WTC11 (cell line): ENCODE data around the gene MRO. TPM values are rescaled to one million over a fixed set of nuclear protein-coding genes. Genes with fewer than 3 reads are reported as not detected.
"Not testable (repeated sequence)": the region's sequence is repeated elsewhere in the genome, so short reads cannot be mapped to it uniquely, and the experiment has no call there.

Source experiments
- ATAC-seq: fragments of 200-7000 bp; cut with Tn5 transposase; 2 replicates; pipeline ENCODE4 v1.10.0; 2021; ENCODE audit warnings: mild to moderate bottlenecking, moderate library complexity
- CTCF ChIA-PET: fragments of 300-600 bp; sonication (Branson Sonifier 250); formaldehyde crosslinking; loops from one replicate; lab custom pipeline; 2021; ENCODE audit warnings: antibody characterized with exemption; lab: Charles Lee
- POLR2A ChIA-PET: fragments of 350-600 bp; sonication (Branson Sonifier 250); formaldehyde crosslinking; loops from one replicate; lab custom pipeline; 2021; ENCODE audit warnings: antibody characterized with exemption; lab: Charles Lee
- DNase-seq: peaks from one replicate; pipeline ENCODE4 v3.0.0; 2021; ENCODE audit warnings: low spot score
- H3K27ac Mint-ChIP-seq: 2 replicates; pipeline ENCODE4 v1.8.0; 2021; ENCODE audit warnings: mixed read lengths
- H3K27me3 Mint-ChIP-seq: 2 replicates; pipeline ENCODE4 v1.8.0; 2021; ENCODE audit warnings: low read depth, mild to moderate bottlenecking, moderate library complexity, mixed read lengths
- H3K36me3 Mint-ChIP-seq: 2 replicates; pipeline ENCODE4 v1.8.0; 2021; ENCODE audit warnings: mixed read lengths
- H3K4me1 Mint-ChIP-seq: 2 replicates; pipeline ENCODE4 v1.8.0; 2022; ENCODE audit warnings: mixed read lengths
- H3K4me3 Mint-ChIP-seq: 2 replicates; pipeline ENCODE4 v1.8.0; 2021; ENCODE audit warnings: mild to moderate bottlenecking, moderate library complexity, mixed read lengths
- H3K9me3 Mint-ChIP-seq: 2 replicates; pipeline ENCODE4 v1.8.0; 2021; ENCODE audit warnings: mixed read lengths
- ATF1 ChIP-seq: sonication (generic); formaldehyde crosslinking; IDR thresholded peaks from 2 replicates; pipeline ENCODE4 v1.8.1; 2023; ENCODE audit warnings: mild to moderate bottlenecking, moderate library complexity, missing genetic modification reagents
- CREB1 ChIP-seq: sonication (generic); formaldehyde crosslinking; IDR thresholded peaks from 2 replicates; pipeline ENCODE4 v1.8.0; 2023; ENCODE audit warnings: mild to moderate bottlenecking, missing genetic modification reagents
- CTCF ChIP-seq: fragments of 200-600 bp; IDR thresholded peaks from 2 replicates; pipeline ENCODE4 v1.8.0; 2022; ENCODE audit warnings: antibody characterized with exemption
- ESRRA ChIP-seq: sonication (generic); formaldehyde crosslinking; IDR thresholded peaks from 2 replicates; pipeline ENCODE4 v1.8.1; 2022; ENCODE audit warnings: mild to moderate bottlenecking, missing genetic modification reagents, borderline replicate concordance
- KAT7 ChIP-seq: sonication (generic); formaldehyde crosslinking; IDR thresholded peaks from 2 replicates; pipeline ENCODE4 v1.8.1; 2023; ENCODE audit warnings: missing genetic modification reagents, mild to moderate bottlenecking, borderline replicate concordance
- NFATC4 ChIP-seq: fragments of 250-450 bp; sonication (Bioruptor Pico); IDR thresholded peaks from 2 replicates; pipeline ENCODE4 v1.9.0; 2021; ENCODE audit warnings: mild to moderate bottlenecking
- NR1H2 ChIP-seq: sonication (generic); formaldehyde crosslinking; IDR thresholded peaks from 2 replicates; pipeline ENCODE4 v1.9.0; 2021; ENCODE audit warnings: mild to moderate bottlenecking, moderate library complexity, missing genetic modification reagents
- PRRX2 ChIP-seq: fragments of 250-450 bp; sonication (Bioruptor Pico); IDR thresholded peaks from 2 replicates; pipeline ENCODE4 v1.8.0; 2021; ENCODE audit warnings: mild to moderate bottlenecking
- SP1 ChIP-seq: sonication (generic); formaldehyde crosslinking; conservative IDR thresholded peaks from 2 replicates; pipeline ENCODE4 v1.8.1; 2022; ENCODE audit warnings: missing genetic modification reagents
- TCF7 ChIP-seq: sonication (generic); formaldehyde crosslinking; IDR thresholded peaks from 2 replicates; pipeline ENCODE4 v1.8.0; 2022; ENCODE audit warnings: mild to moderate bottlenecking, low read depth, missing genetic modification reagents, moderate library complexity
- ZNF232 ChIP-seq: sonication (generic); formaldehyde crosslinking; IDR thresholded peaks from 2 replicates; pipeline ENCODE4 v1.8.0; 2022; ENCODE audit warnings: mild to moderate bottlenecking, missing genetic modification reagents
- ZNF281 ChIP-seq: sonication (generic); formaldehyde crosslinking; IDR thresholded peaks from 2 replicates; pipeline ENCODE4 v1.8.0; 2023; ENCODE audit warnings: mild to moderate bottlenecking, missing genetic modification reagents
- ZNF317 ChIP-seq: sonication (generic); formaldehyde crosslinking; IDR thresholded peaks from 2 replicates; pipeline ENCODE4 v1.8.1; 2023; ENCODE audit warnings: low read depth, mild to moderate bottlenecking, moderate library complexity, missing genetic modification reagents, borderline replicate concordance
- ZNF416 ChIP-seq: fragments of 250-450 bp; sonication (Bioruptor Pico); IDR thresholded peaks from 2 replicates; pipeline ENCODE4 v1.9.0; 2021; ENCODE audit warnings: mild to moderate bottlenecking, inconsistent platforms
- total RNA-seq: library from RNA; stranded (reverse); gene quantifications from 3 replicates; pipeline ENCODE4 v1.2.3, GENCODE V29; 2021
- TF ChIP-seq, protein P1 (sequence below): fragments of 250-450 bp; sonication (Bioruptor Pico); IDR thresholded peaks from 2 replicates; pipeline ENCODE4 v1.9.0; 2021; ENCODE audit warnings: mild to moderate bottlenecking
- TF ChIP-seq, protein P2 (sequence below): sonication (generic); formaldehyde crosslinking; IDR thresholded peaks from 2 replicates; pipeline ENCODE4 v1.8.0; 2022; ENCODE audit warnings: missing genetic modification reagents
- TF ChIP-seq, protein P3 (sequence below): sonication (generic); formaldehyde crosslinking; IDR thresholded peaks from 2 replicates; pipeline ENCODE4 v1.8.0; 2022; ENCODE audit warnings: mild to moderate bottlenecking, missing genetic modification reagents
- TF ChIP-seq, protein P4 (sequence below): fragments of 250-450 bp; sonication (Bioruptor Pico); IDR thresholded peaks from 2 replicates; pipeline ENCODE4 v1.9.0; 2021; ENCODE audit warnings: moderate library complexity, mild to moderate bottlenecking, inconsistent platforms, borderline replicate concordance
- TF ChIP-seq, protein P5 (sequence below): sonication (generic); formaldehyde crosslinking; IDR thresholded peaks from 2 replicates; pipeline ENCODE4 v1.8.1; 2023; ENCODE audit warnings: mild to moderate bottlenecking, missing genetic modification reagents, moderate library complexity

MRO gene
- total RNA-seq, 1 experiment from 2014 or later: 2.1 TPM

DNA sequence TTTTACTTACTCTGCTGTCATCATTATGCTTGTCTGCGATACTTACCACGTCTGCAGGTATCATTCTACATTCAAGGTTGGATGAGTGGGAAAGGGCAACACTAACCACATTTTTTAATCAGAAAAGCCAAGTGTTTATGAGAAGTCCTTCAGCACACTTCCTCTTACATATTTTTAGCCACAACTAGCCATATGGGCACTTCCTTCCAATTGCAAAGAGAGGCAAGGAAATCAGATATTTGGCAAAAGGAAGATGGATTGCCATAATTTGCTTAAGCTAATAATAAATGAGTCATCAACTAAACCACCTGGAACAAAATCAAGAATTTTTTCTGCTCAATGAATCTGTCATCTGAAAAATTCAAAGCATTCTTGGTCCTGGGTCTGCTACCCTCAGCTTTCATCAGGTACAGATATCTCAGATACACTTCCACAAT lies 16.7 kb upstream of the MRO start:
- CTCF ChIA-PET: no interaction called here
- POLR2A ChIA-PET: no interaction called here
- no peak overlapping the region for H3K27ac Mint-ChIP-seq

GRCh38 chr18:50833496-50833895 lies 13.7 kb upstream of the MRO start:
- H3K27ac Mint-ChIP-seq, DNase-seq, CTCF ChIA-PET, H3K4me3 Mint-ChIP-seq, H3K4me1 Mint-ChIP-seq, H3K27me3 Mint-ChIP-seq, H3K36me3 Mint-ChIP-seq, H3K9me3 Mint-ChIP-seq, POLR2A ChIA-PET, ATAC-seq: not testable (repeated sequence)

More for the DNA sequence above, 16.7 kb upstream of the MRO start:
- H3K36me3 Mint-ChIP-seq: no peaks in the 10 kb centered on the region
- no peak for TF ChIP-seq PRRX2
- no peak for TF ChIP-seq ZNF317
- no peak for TF ChIP-seq CREB1 (CRISPR knock-in tag)
- TF ChIP-seq NFATC4 (CRISPR knock-in tag): no peak
- no peak for TF ChIP-seq NR1H2
- TF ChIP-seq KAT7 (CRISPR knock-in tag): no peak
- TF ChIP-seq, protein P1, sequence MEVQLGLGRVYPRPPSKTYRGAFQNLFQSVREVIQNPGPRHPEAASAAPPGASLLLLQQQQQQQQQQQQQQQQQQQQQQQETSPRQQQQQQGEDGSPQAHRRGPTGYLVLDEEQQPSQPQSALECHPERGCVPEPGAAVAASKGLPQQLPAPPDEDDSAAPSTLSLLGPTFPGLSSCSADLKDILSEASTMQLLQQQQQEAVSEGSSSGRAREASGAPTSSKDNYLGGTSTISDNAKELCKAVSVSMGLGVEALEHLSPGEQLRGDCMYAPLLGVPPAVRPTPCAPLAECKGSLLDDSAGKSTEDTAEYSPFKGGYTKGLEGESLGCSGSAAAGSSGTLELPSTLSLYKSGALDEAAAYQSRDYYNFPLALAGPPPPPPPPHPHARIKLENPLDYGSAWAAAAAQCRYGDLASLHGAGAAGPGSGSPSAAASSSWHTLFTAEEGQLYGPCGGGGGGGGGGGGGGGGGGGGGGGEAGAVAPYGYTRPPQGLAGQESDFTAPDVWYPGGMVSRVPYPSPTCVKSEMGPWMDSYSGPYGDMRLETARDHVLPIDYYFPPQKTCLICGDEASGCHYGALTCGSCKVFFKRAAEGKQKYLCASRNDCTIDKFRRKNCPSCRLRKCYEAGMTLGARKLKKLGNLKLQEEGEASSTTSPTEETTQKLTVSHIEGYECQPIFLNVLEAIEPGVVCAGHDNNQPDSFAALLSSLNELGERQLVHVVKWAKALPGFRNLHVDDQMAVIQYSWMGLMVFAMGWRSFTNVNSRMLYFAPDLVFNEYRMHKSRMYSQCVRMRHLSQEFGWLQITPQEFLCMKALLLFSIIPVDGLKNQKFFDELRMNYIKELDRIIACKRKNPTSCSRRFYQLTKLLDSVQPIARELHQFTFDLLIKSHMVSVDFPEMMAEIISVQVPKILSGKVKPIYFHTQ (CRISPR knock-in tag): no peak
- TF ChIP-seq, protein P2, sequence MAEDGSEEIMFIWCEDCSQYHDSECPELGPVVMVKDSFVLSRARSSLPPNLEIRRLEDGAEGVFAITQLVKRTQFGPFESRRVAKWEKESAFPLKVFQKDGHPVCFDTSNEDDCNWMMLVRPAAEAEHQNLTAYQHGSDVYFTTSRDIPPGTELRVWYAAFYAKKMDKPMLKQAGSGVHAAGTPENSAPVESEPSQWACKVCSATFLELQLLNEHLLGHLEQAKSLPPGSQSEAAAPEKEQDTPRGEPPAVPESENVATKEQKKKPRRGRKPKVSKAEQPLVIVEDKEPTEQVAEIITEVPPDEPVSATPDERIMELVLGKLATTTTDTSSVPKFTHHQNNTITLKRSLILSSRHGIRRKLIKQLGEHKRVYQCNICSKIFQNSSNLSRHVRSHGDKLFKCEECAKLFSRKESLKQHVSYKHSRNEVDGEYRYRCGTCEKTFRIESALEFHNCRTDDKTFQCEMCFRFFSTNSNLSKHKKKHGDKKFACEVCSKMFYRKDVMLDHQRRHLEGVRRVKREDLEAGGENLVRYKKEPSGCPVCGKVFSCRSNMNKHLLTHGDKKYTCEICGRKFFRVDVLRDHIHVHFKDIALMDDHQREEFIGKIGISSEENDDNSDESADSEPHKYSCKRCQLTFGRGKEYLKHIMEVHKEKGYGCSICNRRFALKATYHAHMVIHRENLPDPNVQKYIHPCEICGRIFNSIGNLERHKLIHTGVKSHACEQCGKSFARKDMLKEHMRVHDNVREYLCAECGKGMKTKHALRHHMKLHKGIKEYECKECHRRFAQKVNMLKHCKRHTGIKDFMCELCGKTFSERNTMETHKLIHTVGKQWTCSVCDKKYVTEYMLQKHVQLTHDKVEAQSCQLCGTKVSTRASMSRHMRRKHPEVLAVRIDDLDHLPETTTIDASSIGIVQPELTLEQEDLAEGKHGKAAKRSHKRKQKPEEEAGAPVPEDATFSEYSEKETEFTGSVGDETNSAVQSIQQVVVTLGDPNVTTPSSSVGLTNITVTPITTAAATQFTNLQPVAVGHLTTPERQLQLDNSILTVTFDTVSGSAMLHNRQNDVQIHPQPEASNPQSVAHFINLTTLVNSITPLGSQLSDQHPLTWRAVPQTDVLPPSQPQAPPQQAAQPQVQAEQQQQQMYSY (CRISPR knock-in tag): no peak
- TF ChIP-seq, protein P3, sequence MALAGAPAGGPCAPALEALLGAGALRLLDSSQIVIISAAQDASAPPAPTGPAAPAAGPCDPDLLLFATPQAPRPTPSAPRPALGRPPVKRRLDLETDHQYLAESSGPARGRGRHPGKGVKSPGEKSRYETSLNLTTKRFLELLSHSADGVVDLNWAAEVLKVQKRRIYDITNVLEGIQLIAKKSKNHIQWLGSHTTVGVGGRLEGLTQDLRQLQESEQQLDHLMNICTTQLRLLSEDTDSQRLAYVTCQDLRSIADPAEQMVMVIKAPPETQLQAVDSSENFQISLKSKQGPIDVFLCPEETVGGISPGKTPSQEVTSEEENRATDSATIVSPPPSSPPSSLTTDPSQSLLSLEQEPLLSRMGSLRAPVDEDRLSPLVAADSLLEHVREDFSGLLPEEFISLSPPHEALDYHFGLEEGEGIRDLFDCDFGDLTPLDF: no peak
- TF ChIP-seq SP1 (CRISPR knock-in tag): no peak
- no peak for TF ChIP-seq TCF7 (CRISPR knock-in tag)
- TF ChIP-seq, protein P4, sequence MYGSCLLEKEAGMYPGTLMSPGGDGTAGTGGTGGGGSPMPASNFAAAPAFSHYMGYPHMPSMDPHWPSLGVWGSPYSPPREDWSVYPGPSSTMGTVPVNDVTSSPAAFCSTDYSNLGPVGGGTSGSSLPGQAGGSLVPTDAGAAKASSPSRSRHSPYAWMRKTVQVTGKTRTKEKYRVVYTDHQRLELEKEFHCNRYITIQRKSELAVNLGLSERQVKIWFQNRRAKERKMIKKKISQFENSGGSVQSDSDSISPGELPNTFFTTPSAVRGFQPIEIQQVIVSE (CRISPR knock-in tag): no peak
- no peak for TF ChIP-seq ATF1
- no peak for TF ChIP-seq ZNF232
- TF ChIP-seq, protein P5, sequence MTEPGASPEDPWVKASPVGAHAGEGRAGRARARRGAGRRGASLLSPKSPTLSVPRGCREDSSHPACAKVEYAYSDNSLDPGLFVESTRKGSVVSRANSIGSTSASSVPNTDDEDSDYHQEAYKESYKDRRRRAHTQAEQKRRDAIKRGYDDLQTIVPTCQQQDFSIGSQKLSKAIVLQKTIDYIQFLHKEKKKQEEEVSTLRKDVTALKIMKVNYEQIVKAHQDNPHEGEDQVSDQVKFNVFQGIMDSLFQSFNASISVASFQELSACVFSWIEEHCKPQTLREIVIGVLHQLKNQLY: no peak
- no peak for TF ChIP-seq ZNF416
- no peak for TF ChIP-seq CTCF
- no peak for TF ChIP-seq ESRRA
- TF ChIP-seq ZNF281: no peak
- TF ChIP-seq, all 79 proteins: peak for 0
- no peaks in the 10 kb centered on the region for H3K27me3 Mint-ChIP-seq
- H3K4me1 Mint-ChIP-seq: peaks cover 3% of the 10 kb centered on the region
- H3K9me3 Mint-ChIP-seq: no peaks in the 10 kb centered on the region
- no peak for DNase-seq
- no peak overlapping the region for H3K4me3 Mint-ChIP-seq
- no peak for ATAC-seq
